Measurements from ENCODE around the gene DCLK2. TPM values are rescaled to one million over a fixed set of nuclear protein-coding genes. Genes with fewer than 3 reads are reported as not detected.

The DCLK2 gene
- total and polyA plus RNA-seq, 2 of the 8 experiments (the other 6 are each of a cell fraction or from before 2014, with no cell fraction given) = 0.32 to 0.37 TPM

DNA sequence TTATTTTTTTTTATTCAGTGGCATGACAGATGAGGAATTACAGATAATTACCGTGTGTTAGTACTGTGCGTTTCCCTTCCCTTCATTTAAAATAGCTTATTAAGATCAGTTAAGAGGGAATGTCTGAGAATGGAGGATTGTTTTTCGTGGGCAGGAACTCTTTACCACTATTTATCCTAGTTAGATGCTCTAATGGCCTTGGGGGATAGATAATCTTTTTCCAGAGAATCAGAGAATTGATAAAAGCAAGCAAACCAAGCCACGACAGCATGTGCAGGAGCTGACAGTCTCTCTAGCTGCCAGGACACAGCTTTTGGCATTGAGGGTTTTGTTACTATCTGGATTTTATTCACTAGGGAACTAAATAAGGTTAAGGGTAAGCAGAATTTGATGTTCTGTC lies 128.7 kb downstream of the DCLK2 start:
- H2BK5ac ChIP-seq (ENCODE audit: low read depth, low read length) = no peak overlapping the region
- DNase-seq (ENCODE audit: low read depth in 1 of 2, low spot score in 2 of 2) (no peak), FAIRE-seq (no peak)
- H3K4me2 ChIP-seq (ENCODE audit: insufficient read depth in 1 of 2, low read depth in 2 of 2, low read length in 2 of 2) = no peak overlapping the region
- H4K8ac ChIP-seq (ENCODE audit: extremely low read depth, insufficient read depth, low read length) = no peak overlapping the region
- H2AK5ac ChIP-seq (ENCODE audit: low read depth, low read length) = no peak overlapping the region
- no peak overlapping the region for H3K56ac ChIP-seq (replicated peaks; ENCODE audit: insufficient read length, low read depth, low read length)
- CTCF ChIA-PET (ENCODE audit: partially characterized antibody) = interaction anchor here (0.5 to 2.0 kb wide), 7 partner anchors 10 to 230 kb away, joined by 3 to 9 read pairs (median 3); no protein-coding TSS in a partner anchor
- no peaks in the 10 kb centered on the region for H4K20me1 ChIP-seq (replicated peaks in 1 of 2; ENCODE audit: control insufficient read depth in 1 of 2, insufficient read depth in 2 of 2, low read length in 2 of 2)
- no peaks in the 10 kb centered on the region for H3K9me3 ChIP-seq (ENCODE audit: insufficient read depth in 2 of 2, low read depth in 1 of 2, low read length in 1 of 2)
- no peak overlapping the region for H3K4ac ChIP-seq (replicated peaks; ENCODE audit: insufficient read length, low read depth, low read length)
- H3K79me2 ChIP-seq (ENCODE audit: control insufficient read depth in 1 of 2, insufficient read depth in 2 of 2, low read length in 2 of 2) = no peaks in the 10 kb centered on the region
- no peak overlapping the region for H4K5ac ChIP-seq (ENCODE audit: insufficient read length, low read depth, low read length)
- no peak overlapping the region for H2BK15ac ChIP-seq (ENCODE audit: low read length)
- POLR2A ChIA-PET (ENCODE audit: partially characterized antibody) = no interaction called here
- no peak overlapping the region for H2BK20ac ChIP-seq (ENCODE audit: low read length)
- H3K23me2 ChIP-seq (ENCODE audit: low read depth, low read length) = no peaks in the 10 kb centered on the region
- no peak overlapping the region for H2BK120ac ChIP-seq (replicated peaks; ENCODE audit: low read depth, low read length)
- no peak overlapping the region for H3K9ac ChIP-seq (replicated peaks in 1 of 4; ENCODE audit: extremely low read depth in 1 of 4, low read depth in 3 of 4, low read length in 3 of 4)
- WGBS, 2 experiments (ENCODE audit: extremely low coverage in 1 of 2, insufficient coverage in 1 of 2, insufficient read length in 1 of 2, insufficient replicate concordance in 2 of 2, low coverage in 1 of 2, low lambda C conversion rate in 2 of 2, missing lambda C conversion rate in 1 of 2) = 85% methylated on average over 4 of the region's 4 CpGs; no CpG with 5 or more reads in 1 of the 2 experiments
- no peak overlapping the region for H3K14ac ChIP-seq (ENCODE audit: insufficient read length)
- no peak overlapping the region for H3K23ac ChIP-seq (ENCODE audit: insufficient read length)
- no peak overlapping the region for H3K27ac ChIP-seq (ENCODE audit: low read depth, low read length)
- no peaks in the 10 kb centered on the region for H3K4me1 ChIP-seq (replicated peaks in 1 of 4; ENCODE audit: control insufficient read depth in 3 of 4, insufficient read depth in 4 of 4, low read length in 3 of 4)
- H4K91ac ChIP-seq (replicated peaks; ENCODE audit: insufficient read length, low read length) = no peak overlapping the region
- H3K79me1 ChIP-seq (ENCODE audit: low read depth, low read length) = no peaks in the 10 kb centered on the region
- TF ChIP-seq, protein P1, sequence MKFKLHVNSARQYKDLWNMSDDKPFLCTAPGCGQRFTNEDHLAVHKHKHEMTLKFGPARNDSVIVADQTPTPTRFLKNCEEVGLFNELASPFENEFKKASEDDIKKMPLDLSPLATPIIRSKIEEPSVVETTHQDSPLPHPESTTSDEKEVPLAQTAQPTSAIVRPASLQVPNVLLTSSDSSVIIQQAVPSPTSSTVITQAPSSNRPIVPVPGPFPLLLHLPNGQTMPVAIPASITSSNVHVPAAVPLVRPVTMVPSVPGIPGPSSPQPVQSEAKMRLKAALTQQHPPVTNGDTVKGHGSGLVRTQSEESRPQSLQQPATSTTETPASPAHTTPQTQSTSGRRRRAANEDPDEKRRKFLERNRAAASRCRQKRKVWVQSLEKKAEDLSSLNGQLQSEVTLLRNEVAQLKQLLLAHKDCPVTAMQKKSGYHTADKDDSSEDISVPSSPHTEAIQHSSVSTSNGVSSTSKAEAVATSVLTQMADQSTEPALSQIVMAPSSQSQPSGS (IDR thresholded peaks at IDR 0.05; ENCODE audit: low read length) = no peak
- no peak for TF ChIP-seq SRF (IDR thresholded peaks at IDR 0.05; ENCODE audit: low read depth, low read length)
- no peak for TF ChIP-seq NRF1 (IDR thresholded peaks at IDR 0.05; ENCODE audit: low read depth, low read length)
- TF ChIP-seq RFX5 (IDR thresholded peaks at IDR 0.05; ENCODE audit: borderline replicate concordance, low read depth, low read length) = no peak
- no peaks in the 10 kb centered on the region for H3K36me3 ChIP-seq (ENCODE audit: control insufficient read depth in 2 of 4, insufficient read depth in 4 of 4, low read length in 3 of 4)
- H3K4me3 ChIP-seq (ENCODE audit: extremely low read depth in 1 of 4, insufficient read depth in 2 of 4, low read depth in 3 of 4, low read length in 4 of 4) = no peak overlapping the region
- no peak overlapping the region for H2BK12ac ChIP-seq (ENCODE audit: low read depth, low read length)
- no peaks in the 10 kb centered on the region for H3K27me3 ChIP-seq (replicated peaks in 1 of 4; ENCODE audit: control insufficient read depth in 3 of 4, extremely low read depth in 1 of 4, insufficient read depth in 3 of 4, low read length in 3 of 4)
- no peak overlapping the region for H3K18ac ChIP-seq (ENCODE audit: extremely low read depth, low read length)
- no peak overlapping the region for H2AFZ ChIP-seq (ENCODE audit: low read length)
